Loucy (cell line): Measurements from ENCODE around the gene LAMC3.

Source experiments
- H2AFZ ChIP-seq: fragments of 200-600 bp; sonication (generic); 2 replicates; pipeline ENCODE4 v1.6.0; 2016; ENCODE audit warnings: antibody characterized with exemption, mild to moderate bottlenecking, low read length, moderate library complexity
- H3F3A ChIP-seq: fragments of 200-600 bp; 2 replicates; pipeline ENCODE4 v1.6.0; 2016; ENCODE audit warnings: antibody characterized with exemption, low read depth, mild to moderate bottlenecking
- H3K27me3 ChIP-seq: fragments of 200-600 bp; sonication (generic); 2 replicates; pipeline ENCODE4 v1.6.1; 2014; ENCODE audit warnings: low read length, mild to moderate bottlenecking; ENCODE audit not compliant: insufficient read depth, poor library complexity, severe bottlenecking
- H3K36me3 ChIP-seq: fragments of 200-600 bp; sonication (generic); 2 replicates; pipeline ENCODE4 v1.6.1; 2016; ENCODE audit warnings: low read length; ENCODE audit not compliant: insufficient read depth
- H3K4me1 ChIP-seq: fragments of 200-600 bp; sonication (generic); 2 replicates; pipeline ENCODE4 v1.5.1; 2014; ENCODE audit warnings: low read length, mild to moderate bottlenecking; ENCODE audit not compliant: insufficient read depth, poor library complexity, severe bottlenecking
- H3K4me2 ChIP-seq: fragments of 200-600 bp; sonication (generic); 2 replicates; pipeline ENCODE4 v1.6.0; 2014; ENCODE audit warnings: antibody characterized with exemption, low read length, low read depth, mild to moderate bottlenecking; ENCODE audit not compliant: poor library complexity, severe bottlenecking
- H3K4me3 ChIP-seq: fragments of 200-600 bp; sonication (generic); 2 replicates; pipeline ENCODE4 v1.5.1; 2014; ENCODE audit warnings: low read length, mild to moderate bottlenecking, mixed read lengths; ENCODE audit not compliant: poor library complexity, severe bottlenecking
- H3K79me2 ChIP-seq: fragments of 200-600 bp; sonication (generic); 2 replicates; pipeline ENCODE4 v1.6.1; 2014; ENCODE audit warnings: low read length; ENCODE audit not compliant: insufficient read depth
- H3K9ac ChIP-seq: fragments of 200-600 bp; sonication (generic); 2 replicates; pipeline ENCODE4 v1.6.0; 2014; ENCODE audit warnings: mild to moderate bottlenecking, low read depth, low read length, moderate library complexity; ENCODE audit not compliant: poor library complexity, severe bottlenecking
- H3K9me2 ChIP-seq: fragments of 200-600 bp; sonication (generic); replicated peaks from 2 replicates; pipeline ENCODE4 v1.6.1; 2016; ENCODE audit warnings: low read depth, low read length, mixed read lengths
- H3K9me3 ChIP-seq: fragments of 200-600 bp; sonication (generic); 2 replicates; pipeline ENCODE4 v1.6.1; 2014; ENCODE audit warnings: mild to moderate bottlenecking, antibody characterized with exemption, low read length, low read depth; ENCODE audit not compliant: insufficient read depth
- H4K20me1 ChIP-seq: fragments of 200-600 bp; sonication (generic); 2 replicates; pipeline ENCODE4 v1.6.0; 2014; ENCODE audit warnings: antibody characterized with exemption, low read length, mild to moderate bottlenecking; ENCODE audit not compliant: insufficient read depth, poor library complexity, severe bottlenecking
- CTCF ChIP-seq: fragments of 200-600 bp; sonication (generic); conservative IDR thresholded peaks from 2 replicates; pipeline ENCODE4 v1.5.1; 2014; ENCODE audit warnings: mild to moderate bottlenecking, antibody characterized with exemption, low read length
- EZH2phosphoT487 ChIP-seq: fragments of 200-600 bp; IDR thresholded peaks from 2 replicates; pipeline ENCODE4 v1.6.1; 2018; ENCODE audit warnings: antibody characterized with exemption, mild to moderate bottlenecking, moderate library complexity, borderline replicate concordance

The LAMC3 gene

DNA sequence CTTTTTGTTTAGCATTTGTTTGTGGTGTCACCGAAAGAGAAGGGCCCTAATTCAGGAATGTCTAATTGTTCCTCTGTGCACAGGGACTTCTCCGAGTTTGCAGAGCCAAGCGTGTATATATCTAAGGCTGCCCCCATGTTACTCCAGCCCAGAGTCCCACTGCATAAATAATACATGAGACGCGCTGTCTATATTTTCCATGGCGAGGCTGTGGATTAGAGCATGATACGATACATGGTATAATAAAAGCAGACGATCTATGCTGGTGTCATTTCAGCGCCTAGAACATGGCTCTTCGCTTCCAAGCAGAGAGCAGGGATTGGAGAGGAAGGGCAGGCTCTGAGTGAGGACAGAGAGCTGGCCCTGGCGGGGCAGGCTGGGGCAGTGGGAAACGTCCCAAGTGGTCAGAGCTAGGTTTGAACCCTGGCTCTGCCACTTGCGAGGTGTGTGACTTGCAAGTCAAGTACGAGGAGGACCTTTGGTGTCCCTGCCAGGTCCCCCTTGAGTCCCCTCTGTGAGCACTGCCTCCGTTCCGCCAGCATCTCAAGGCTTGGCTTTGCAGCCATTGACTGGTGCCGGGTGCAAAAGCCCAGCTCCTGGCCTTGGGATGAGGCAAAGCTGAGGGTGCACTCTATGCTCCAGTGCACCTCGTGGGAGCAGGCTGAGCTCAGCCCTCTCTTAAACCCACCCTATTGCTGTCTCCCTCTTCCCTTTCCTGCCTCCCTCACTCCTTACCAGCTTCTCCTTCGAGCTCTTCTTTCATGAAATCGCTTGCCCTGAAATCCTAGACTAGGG, 29.2 kb upstream of the LAMC3 start:
- no peaks in the 10 kb centered on the region for H3K4me1 ChIP-seq
- TF ChIP-seq CTCF = no peak
- TF ChIP-seq EZH2phosphoT487 = no peak
- H3K36me3 ChIP-seq = no peaks in the 10 kb centered on the region
- H3K4me2 ChIP-seq = no peak overlapping the region
- H3K9me2 ChIP-seq = no peaks in the 10 kb centered on the region
- no peaks in the 10 kb centered on the region for H3F3A ChIP-seq
- no peaks in the 10 kb centered on the region for H4K20me1 ChIP-seq
- no peaks in the 10 kb centered on the region for H3K27me3 ChIP-seq
- no peak overlapping the region for H3K4me3 ChIP-seq
- no peaks in the 10 kb centered on the region for H3K9me3 ChIP-seq
- no peaks in the 10 kb centered on the region for H3K79me2 ChIP-seq
- no peak overlapping the region for H2AFZ ChIP-seq
- no peak overlapping the region for H3K9ac ChIP-seq

- H3F3A ChIP-seq = no peaks in the 10 kb centered on the region
- no peaks in the 10 kb centered on the region for H3K9me2 ChIP-seq
- no peak overlapping the region for H3K4me2 ChIP-seq
- no peak overlapping the region for H3K4me3 ChIP-seq
- no peak for TF ChIP-seq CTCF
- no peak for TF ChIP-seq EZH2phosphoT487
- no peaks in the 10 kb centered on the region for H3K36me3 ChIP-seq
- H3K79me2 ChIP-seq = no peaks in the 10 kb centered on the region
- no peaks in the 10 kb centered on the region for H3K9me3 ChIP-seq
- H3K27me3 ChIP-seq = no peaks in the 10 kb centered on the region
- no peaks in the 10 kb centered on the region for H4K20me1 ChIP-seq
- H2AFZ ChIP-seq = no peak overlapping the region
- no peaks in the 10 kb centered on the region for H3K4me1 ChIP-seq
- no peak overlapping the region for H3K9ac ChIP-seq
These were observed 28.4 kb upstream of the LAMC3 start for GRCh38 chr9:130980526-130980925.

GRCh38 chr9:130981002-130981755, 27.8 kb upstream of the LAMC3 start:
- H3K9ac ChIP-seq = no peak overlapping the region
- no peak overlapping the region for H3K4me2 ChIP-seq
- no peak overlapping the region for H2AFZ ChIP-seq
- H4K20me1 ChIP-seq = no peaks in the 10 kb centered on the region
- H3K9me3 ChIP-seq = no peaks in the 10 kb centered on the region
- H3F3A ChIP-seq = no peaks in the 10 kb centered on the region
- TF ChIP-seq EZH2phosphoT487 (no peak), CTCF (no peak)
- H3K79me2 ChIP-seq = no peaks in the 10 kb centered on the region
- H3K4me1 ChIP-seq = no peaks in the 10 kb centered on the region
- H3K36me3 ChIP-seq = no peaks in the 10 kb centered on the region
- H3K4me3 ChIP-seq = no peak overlapping the region
- H3K27me3 ChIP-seq = no peaks in the 10 kb centered on the region
- no peaks in the 10 kb centered on the region for H3K9me2 ChIP-seq
